ENCODE measurements around the gene BIN1. TPM values are rescaled to one million over a fixed set of nuclear protein-coding genes. Genes with fewer than 3 reads are reported as not detected.

The BIN1 gene
- total RNA-seq, 1 donor from 2014 or later, result 33.4 TPM

- DNase-seq (no peak), ATAC-seq (no peak)
- peaks cover 4% of the 10 kb centered on the region for H3K36me3 ChIP-seq
- H3K4me3 ChIP-seq, result no peak overlapping the region
- peaks cover 30% of the 10 kb centered on the region for H3K4me1 ChIP-seq
- intact Hi-C loops (cut with DNase I), result loop anchor here (5.0 kb wide), 1 partner anchor 38 kb away; the partner anchor contains the start of gene BIN1
- no peak overlapping the region for H3K27ac ChIP-seq
- H3K27me3 ChIP-seq, result no peaks in the 10 kb centered on the region
- no peaks in the 10 kb centered on the region for H3K9me3 ChIP-seq
- TF ChIP-seq CTCF (IDR thresholded peaks at IDR 0.05), result no peak
These were observed 38.0 kb downstream of the BIN1 start for GRCh38 chr2:127069003-127069402.

- H3K27me3 ChIP-seq, result no peaks in the 10 kb centered on the region
- intact Hi-C loops (cut with DNase I), result loop anchor here (5.0 kb wide), 1 partner anchor 39 kb away; the partner anchor contains the start of gene BIN1
- DNase-seq (no peak), ATAC-seq (no peak)
- no peaks in the 10 kb centered on the region for H3K9me3 ChIP-seq
- TF ChIP-seq CTCF (IDR thresholded peaks at IDR 0.05), result no peak
- H3K4me3 ChIP-seq, result no peak overlapping the region
- no peak overlapping the region for H3K27ac ChIP-seq
- H3K4me1 ChIP-seq, result peaks cover 31% of the 10 kb centered on the region
- peaks cover 4% of the 10 kb centered on the region for H3K36me3 ChIP-seq
These were observed 38.6 kb downstream of the BIN1 start for GRCh38 chr2:127068351-127068741.

GRCh38 chr2:127067620-127068350 lies 39.2 kb downstream of the BIN1 start:
- no peaks in the 10 kb centered on the region for H3K9me3 ChIP-seq
- no peak overlapping the region for H3K4me3 ChIP-seq
- H3K27me3 ChIP-seq, result no peaks in the 10 kb centered on the region
- TF ChIP-seq CTCF (IDR thresholded peaks at IDR 0.05), result peak; percentile 78
- ATAC-seq (peak; percentile 73), DNase-seq (peak; percentile 89)
- intact Hi-C loops (cut with DNase I), result loop anchor here (5.0 kb wide), 1 partner anchor 40 kb away; the partner anchor contains the start of gene BIN1
- peaks cover 31% of the 10 kb centered on the region for H3K4me1 ChIP-seq
- H3K36me3 ChIP-seq, result peaks cover 4% of the 10 kb centered on the region
- peak overlapping the region; percentile 65 for H3K27ac ChIP-seq

GRCh38 chr2:127066942-127067341 lies 40.0 kb downstream of the BIN1 start:
- ATAC-seq, result no peak
- intact Hi-C loops (cut with DNase I), result loop anchor here (5.0 kb wide), 1 partner anchor 40 kb away; the partner anchor contains the start of gene BIN1

GRCh38 chr2:127065940-127066318 lies 41.0 kb downstream of the BIN1 start:
- H3K36me3 ChIP-seq, result peaks cover 4% of the 10 kb centered on the region
- DNase-seq (no peak), ATAC-seq (no peak)
- H3K9me3 ChIP-seq, result no peaks in the 10 kb centered on the region
- no peaks in the 10 kb centered on the region for H3K27me3 ChIP-seq
- H3K27ac ChIP-seq, result peak overlapping the region; percentile 24
- H3K4me3 ChIP-seq, result no peak overlapping the region
- intact Hi-C loops (cut with DNase I), result loop anchor here (5.0 kb wide), 1 partner anchor 41 kb away; the partner anchor contains the start of gene BIN1
- TF ChIP-seq CTCF (IDR thresholded peaks at IDR 0.05), result no peak
- peaks cover 36% of the 10 kb centered on the region for H3K4me1 ChIP-seq

More at GRCh38 chr2:127066942-127067341, 40.0 kb downstream of the BIN1 start:
- H3K4me3 ChIP-seq, result no peak overlapping the region
- H3K4me1 ChIP-seq, result peaks cover 33% of the 10 kb centered on the region
- no peak overlapping the region for H3K27ac ChIP-seq
- H3K36me3 ChIP-seq, result peaks cover 4% of the 10 kb centered on the region
- no peaks in the 10 kb centered on the region for H3K27me3 ChIP-seq
- TF ChIP-seq CTCF (IDR thresholded peaks at IDR 0.05), result no peak
- H3K9me3 ChIP-seq, result no peaks in the 10 kb centered on the region
- no peak for DNase-seq
